T-cell (primary cell): Measurements from ENCODE around the gene PRKACA. TPM values are rescaled to one million over a fixed set of nuclear protein-coding genes. Genes with fewer than 3 reads are reported as not detected.
A peak's percentile ranks its signal among the peaks of the same experiment; 100 is the strongest.

Source experiments
- ATAC-seq, 4 experiments: fragments of 200-7000 bp in 3 of 4; fragments of 150-1000 bp in 1 of 4; cut with Tn5 transposase; replicated peaks in 1 of 4; 1 replicate in 3 of 4; 2 replicates in 1 of 4; pipeline ENCODE4 v1.10.0; 2021; ENCODE audit warnings: moderate library complexity in 3 of 4, mild to moderate bottlenecking in 2 of 4, moderate number of reproducible peaks in 1 of 4
- CTCF ChIA-PET, 2 donors: fragments of 300-600 bp; sonication (Branson Sonifier 250); formaldehyde crosslinking; loops; one replicate each; lab custom pipeline; 2022; ENCODE audit warnings: antibody characterized with exemption in 2 of 2; lab: Charles Lee
- POLR2A ChIA-PET, 2 donors: fragments of 300-600 bp; sonication (Branson Sonifier 250); formaldehyde crosslinking; loops; one replicate each; lab custom pipeline; 2022; ENCODE audit warnings: antibody characterized with exemption in 2 of 2; lab: Charles Lee
- DNase-seq, 35 experiments: peaks; one replicate each; pipeline versions ENCODE4 v3.0.0 to v3.0.0-alpha.2; 2013 to 2023
- H3K27ac ChIP-seq: one replicate; pipeline ENCODE4 v1.5.1; 2013; ENCODE audit warnings: low read length
- H3K27me3 ChIP-seq, 2 experiments: replicated peaks in 1 of 2; 1 replicate in 1 of 2; 2 replicates in 1 of 2; pipeline versions ENCODE4 v1.6.1 to v1.7.0; 2013; ENCODE audit warnings: low read length in 1 of 2, mixed read lengths in 1 of 2; ENCODE audit not compliant: control insufficient read depth in 2 of 2, insufficient read depth in 2 of 2; ENCODE audit errors: extremely low read depth in 1 of 2
- H3K36me3 ChIP-seq, 2 donors: 1 replicate in 1 of 2; 2 replicates in 1 of 2; pipeline versions ENCODE4 v1.6.1 to v1.7.0; 2013; ENCODE audit warnings: low read length in 1 of 2; ENCODE audit not compliant: control insufficient read depth in 2 of 2, insufficient read depth in 1 of 2; ENCODE audit errors: extremely low read depth in 1 of 2
- H3K4me1 ChIP-seq, 2 experiments: 1 replicate in 1 of 2; 2 replicates in 1 of 2; pipeline versions ENCODE4 v1.6.1 to v1.7.0; 2013; ENCODE audit warnings: low read length in 2 of 2, mixed read lengths in 1 of 2; ENCODE audit not compliant: insufficient read depth in 2 of 2, control insufficient read depth in 1 of 2; ENCODE audit errors: extremely low read depth in 1 of 2
- H3K4me3 ChIP-seq, 2 donors: 1 replicate in 1 of 2; 2 replicates in 1 of 2; pipeline versions ENCODE4 v1.5.1 to v1.7.0; 2013; ENCODE audit warnings: mild to moderate bottlenecking in 2 of 2, low read length in 1 of 2, moderate library complexity in 1 of 2; ENCODE audit not compliant: control insufficient read depth in 1 of 2; ENCODE audit errors: extremely low read depth in 1 of 2
- H3K9me3 ChIP-seq: 2 replicates; pipeline ENCODE4 v1.7.0; 2013
- H3K27ac Mint-ChIP-seq, 2 donors: one replicate each; pipeline ENCODE4 v1.8.0; 2020 to 2021; ENCODE audit warnings: mild to moderate bottlenecking in 2 of 2, mixed read lengths in 2 of 2
- H3K27me3 Mint-ChIP-seq, 2 donors: one replicate each; pipeline ENCODE4 v1.8.0; 2021 to 2022; ENCODE audit warnings: mixed read lengths in 2 of 2
- H3K36me3 Mint-ChIP-seq: one replicate; pipeline ENCODE4 v1.8.0; 2021; ENCODE audit warnings: mixed read lengths
- H3K4me1 Mint-ChIP-seq, 3 donors: one replicate each; pipeline ENCODE4 v1.8.0; 2020 to 2022; ENCODE audit warnings: mixed read lengths in 3 of 3, mild to moderate bottlenecking in 1 of 3
- H3K4me3 Mint-ChIP-seq, 3 donors: one replicate each; pipeline ENCODE4 v1.8.0; 2020 to 2022; ENCODE audit warnings: mild to moderate bottlenecking in 3 of 3, mixed read lengths in 3 of 3, moderate library complexity in 3 of 3
- H3K9me3 Mint-ChIP-seq, 3 donors: one replicate each; pipeline ENCODE4 v1.8.0; 2020 to 2022; ENCODE audit warnings: mixed read lengths in 3 of 3
- WGBS: methylation state at CpG from one replicate; pipeline ENCODE4 v1.1.5; 2013; ENCODE audit warnings: missing lambda C conversion rate; ENCODE audit not compliant: insufficient coverage; 5-methylcytosine and 5-hydroxymethylcytosine counted together
- total RNA-seq, 35 experiments: library from RNA in 6 of 35; stranded (reverse) in 6 of 35; fragments of 120-200 nt in 1 of 35; gene quantifications; one replicate each; pipeline versions ENCODE4 v1.2.1 to v1.2.4 and lab custom pipeline; 2013 to 2026

Gene PRKACA
- total RNA-seq, 5 donors from 2014 or later (not counting 1 experiment from before 2014, with no cell fraction given), result 43.0 to 53.5 (median 48.9) TPM

DNA sequence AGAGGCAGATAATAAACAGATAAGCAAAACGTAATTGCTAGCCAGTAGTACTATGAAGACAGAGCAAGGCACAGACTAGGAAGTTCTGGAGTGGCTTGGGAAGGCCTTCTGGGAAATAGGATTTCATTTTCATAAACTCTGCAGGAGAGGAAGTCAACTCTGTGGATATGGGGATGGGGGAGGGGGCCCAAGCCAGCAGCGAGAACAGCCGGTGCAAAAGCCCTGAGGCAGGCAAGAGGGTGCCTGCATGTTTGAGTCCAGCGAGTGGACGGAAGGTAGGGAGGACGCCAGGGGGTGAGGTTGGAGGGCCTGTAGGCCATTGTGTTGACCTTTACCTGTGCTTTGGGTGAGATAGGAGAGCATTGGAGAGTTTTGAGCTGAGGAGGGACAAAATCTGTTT lies 27.8 kb upstream of the PRKACA start:
- no peaks in the 10 kb centered on the region for H3K27me3 Mint-ChIP-seq

DNA sequence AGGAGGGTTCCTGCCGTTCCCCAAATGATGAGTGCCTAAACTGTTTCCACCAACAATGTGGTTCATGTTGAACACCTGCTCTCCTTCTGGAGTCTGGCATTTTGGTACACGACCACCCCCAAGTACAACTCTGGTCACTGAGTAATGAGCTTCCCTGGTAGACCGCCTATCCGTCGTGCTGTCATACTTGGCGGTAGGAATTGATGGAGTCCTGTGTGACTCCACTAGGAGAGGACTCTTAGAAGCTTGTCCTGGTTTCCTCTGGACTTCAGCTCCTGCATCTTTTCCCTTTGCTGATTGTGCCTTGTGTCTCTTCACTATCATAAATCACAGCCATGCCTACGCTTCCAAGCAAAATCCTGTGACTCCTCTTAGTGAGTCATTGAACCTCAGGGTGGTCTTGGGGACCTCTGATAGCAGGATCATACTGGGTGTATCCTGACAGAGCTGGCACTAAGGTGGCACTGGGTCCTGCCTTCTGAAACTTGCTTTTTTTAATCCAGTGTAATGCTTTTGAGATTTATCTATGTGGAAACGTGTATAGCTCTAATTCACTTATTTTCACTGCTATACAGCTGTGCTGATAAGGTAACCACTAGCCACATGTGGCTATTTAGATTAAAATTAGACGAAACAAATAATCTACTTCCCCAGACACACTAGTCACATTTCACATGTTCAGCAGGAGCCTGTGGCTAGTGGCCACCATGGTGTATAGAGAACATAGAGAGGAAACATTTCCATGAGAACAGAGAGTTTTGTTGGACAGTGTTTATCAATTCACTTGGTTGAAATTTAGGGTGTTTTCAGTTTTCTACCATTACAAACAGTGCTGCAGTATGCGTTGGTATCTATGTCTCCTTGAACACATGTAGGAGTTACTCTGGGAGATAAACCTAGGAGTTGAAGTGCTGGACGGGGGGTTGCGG lies 25.0 kb upstream of the PRKACA start:
- Mint-ChIP-seq H3K27ac (peak overlapping the region in 1 of 2 donors; percentile 69), H3K4me1 (peaks cover 38 to 44% (median 41%) of the 10 kb centered on the region in 3 donors), H3K4me3 (no peak overlapping the region), H3K36me3 (peaks cover 4% of the 10 kb centered on the region), H3K27me3 (no peaks in the 10 kb centered on the region), H3K9me3 (no peaks in the 10 kb centered on the region)
- Histone ChIP-seq H3K27ac (no peak overlapping the region), H3K9me3 (no peaks in the 10 kb centered on the region), H3K27me3 (no peaks in the 10 kb centered on the region), H3K36me3 (peaks cover 0 to 6% of the 10 kb centered on the region in 2 donors), H3K4me1 (peaks cover 10 to 22% of the 10 kb centered on the region in 2 experiments), H3K4me3 (no peak overlapping the region)
- no peak for DNase-seq
- no peak for ATAC-seq
- POLR2A ChIA-PET, result interaction anchor here in 1 of 2 donors (0.5 kb wide), 1 partner anchor 544 kb away, joined by 3 read pairs; no protein-coding TSS in a partner anchor
- CTCF ChIA-PET, result interaction anchor here in 1 of 2 donors (0.6 kb wide), 1 partner anchor 221 kb away, joined by 7 read pairs; no protein-coding TSS in a partner anchor
- WGBS, result 97% methylated on average over 6 of the region's 12 CpGs

More for the DNA sequence above, 27.8 kb upstream of the PRKACA start:
- Mint-ChIP-seq H3K9me3 (no peaks in the 10 kb centered on the region), H3K4me1 (peaks cover 48 to 58% (median 52%) of the 10 kb centered on the region in 3 donors), H3K36me3 (no peaks in the 10 kb centered on the region), H3K27ac (peak overlapping the region; percentile 36 to 72), H3K4me3 (no peak overlapping the region)
- ATAC-seq (no peak), DNase-seq (no peak)
- Histone ChIP-seq H3K27ac (no peak overlapping the region), H3K27me3 (no peaks in the 10 kb centered on the region), H3K9me3 (no peaks in the 10 kb centered on the region), H3K4me3 (no peak overlapping the region), H3K36me3 (no peaks in the 10 kb centered on the region), H3K4me1 (peaks cover 27 to 32% of the 10 kb centered on the region in 2 experiments)
- 85% methylated on average over 3 of the region's 6 CpGs for WGBS
- ChIA-PET POLR2A (interaction anchor here in 1 of 2 donors (0.5 kb wide), 1 partner anchor 14 kb away, joined by 5 read pairs; no protein-coding TSS in a partner anchor), CTCF (interaction anchor here in 1 of 2 donors (1.4 to 4.3 kb wide), 2 partner anchors 9 to 23 kb away, joined by 6 to 21 read pairs; partner anchors contain the start of gene ASF1B)

DNA sequence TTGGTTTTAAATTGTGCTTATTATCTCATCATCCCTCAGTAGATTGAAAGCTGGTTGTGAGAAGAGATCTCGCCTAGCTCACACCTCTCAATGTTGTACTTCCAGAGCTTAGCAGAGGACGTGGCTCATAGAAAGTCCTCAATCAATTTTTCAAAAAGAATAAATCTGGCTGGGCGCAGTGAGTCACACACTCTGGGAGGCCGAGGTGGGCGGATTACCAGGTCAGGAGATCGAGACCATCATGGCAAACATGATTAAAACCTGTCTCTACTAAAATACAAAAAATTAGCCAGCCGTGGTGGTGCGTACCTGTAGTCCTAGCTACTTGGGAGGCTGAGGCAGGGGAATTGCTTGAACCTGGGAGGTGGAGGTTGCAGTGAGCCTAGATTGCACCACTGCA lies 23.5 kb upstream of the PRKACA start:
- no peaks in the 10 kb centered on the region for H3K9me3 ChIP-seq
- peaks cover 10 to 28% of the 10 kb centered on the region in 2 experiments for H3K4me1 ChIP-seq
- CTCF ChIA-PET, result interaction anchor here in 1 of 2 donors (0.7 to 1.4 kb wide), 3 partner anchors 23 to 207 kb away, joined by 3 read pairs; no protein-coding TSS in a partner anchor
- Mint-ChIP-seq H3K27me3 (no peaks in the 10 kb centered on the region), H3K4me1 (peaks cover 30 to 45% (median 42%) of the 10 kb centered on the region in 3 donors), H3K36me3 (peaks cover 4% of the 10 kb centered on the region), H3K27ac (peak overlapping the region in 1 of 2 donors; percentile 69), H3K9me3 (no peaks in the 10 kb centered on the region), H3K4me3 (no peak overlapping the region)
- POLR2A ChIA-PET, result interaction anchor here in 1 of 2 donors (0.9 kb wide), 1 partner anchor 207 kb away, joined by 3 read pairs; no protein-coding TSS in a partner anchor
- no peak for DNase-seq
- ATAC-seq, result no peak
- peaks cover 0 to 6% of the 10 kb centered on the region in 2 donors for H3K36me3 ChIP-seq
- WGBS, result 80% methylated on average over 1 of the region's 8 CpGs
- H3K27ac ChIP-seq, result no peak overlapping the region
- H3K27me3 ChIP-seq, result no peaks in the 10 kb centered on the region
- no peak overlapping the region for H3K4me3 ChIP-seq

DNA sequence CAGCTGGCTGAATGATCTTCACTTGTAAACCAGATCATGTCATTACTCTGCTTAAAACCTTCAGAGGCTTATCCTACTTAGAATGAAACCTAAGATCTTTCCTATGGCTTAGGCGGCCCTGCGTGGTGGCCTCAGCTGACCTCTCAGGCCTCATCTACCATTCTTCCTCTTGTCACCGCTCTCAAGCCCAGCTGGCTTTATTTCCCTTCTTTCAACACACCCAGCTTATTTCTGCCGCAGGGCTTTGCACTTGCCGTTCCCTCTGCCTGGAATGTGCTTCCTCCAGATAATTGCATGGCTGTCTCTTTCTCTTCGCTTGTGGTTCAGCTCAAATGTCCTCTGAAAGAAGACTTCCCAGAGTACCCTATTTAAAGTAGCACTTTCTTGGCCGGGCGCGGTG lies 22.4 kb upstream of the PRKACA start:
- peak overlapping the region in 1 of 3 donors; percentile 9 for H3K4me3 Mint-ChIP-seq
- Histone ChIP-seq H3K36me3 (peaks cover 0 to 6% of the 10 kb centered on the region in 2 donors), H3K27ac (no peak overlapping the region), H3K27me3 (no peaks in the 10 kb centered on the region), H3K4me3 (no peak overlapping the region), H3K9me3 (no peaks in the 10 kb centered on the region), H3K4me1 (peaks cover 10 to 38% of the 10 kb centered on the region in 2 experiments)
- 97% methylated on average over 4 of the region's 9 CpGs for WGBS
- ATAC-seq (no peak), DNase-seq (no peak)
- H3K27me3 Mint-ChIP-seq, result no peaks in the 10 kb centered on the region
- ChIA-PET CTCF (interaction anchor here (0.5 to 1.4 kb wide), 6 partner anchors 14 to 365 kb away, joined by 3 to 6 read pairs (median 4); no protein-coding TSS in a partner anchor), POLR2A (interaction anchor here in 1 of 2 donors (0.5 kb wide), 1 partner anchor 217 kb away, joined by 5 read pairs; no protein-coding TSS in a partner anchor)
- no peaks in the 10 kb centered on the region for H3K9me3 Mint-ChIP-seq
- H3K36me3 Mint-ChIP-seq, result peaks cover 4% of the 10 kb centered on the region
- H3K4me1 Mint-ChIP-seq, result peaks cover 34 to 44% (median 43%) of the 10 kb centered on the region in 3 donors
- no peak overlapping the region for H3K27ac Mint-ChIP-seq

DNA sequence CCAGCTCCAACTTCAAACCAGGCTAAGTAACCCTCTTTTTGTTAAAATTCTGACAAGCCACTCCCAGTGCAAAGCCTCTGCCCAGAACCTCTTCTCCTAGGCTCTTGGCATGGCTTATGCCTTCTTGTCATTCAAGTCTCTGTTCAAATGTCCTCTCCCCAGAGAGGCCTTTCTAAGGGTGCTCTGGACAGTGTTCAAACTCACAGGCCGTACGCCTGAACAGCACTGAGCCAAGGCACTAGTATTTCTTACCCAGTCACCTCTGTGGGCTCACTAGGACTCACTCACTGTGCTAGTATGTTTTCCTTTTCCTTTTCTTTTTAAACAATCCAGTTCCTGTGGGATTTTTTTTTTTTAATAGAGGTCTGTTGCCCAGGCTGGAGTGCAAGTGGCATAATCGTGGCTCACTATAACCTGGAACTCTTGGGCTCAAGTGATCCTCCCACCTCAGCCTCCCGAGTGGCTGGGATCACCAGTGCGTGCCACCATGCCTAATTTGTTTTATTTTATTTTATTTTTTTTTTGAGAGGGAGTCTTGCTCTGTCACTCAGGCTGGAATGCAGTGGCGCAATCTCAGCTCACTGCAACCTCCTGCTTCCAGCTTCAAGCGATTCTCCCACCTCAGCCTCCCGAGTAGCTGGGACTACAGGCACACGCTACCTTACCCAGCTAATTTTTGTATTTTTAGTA lies 21.2 kb upstream of the PRKACA start:
- H3K4me3 ChIP-seq, result no peak overlapping the region
- POLR2A ChIA-PET, result no interaction called here

More for the DNA sequence above, 21.2 kb upstream of the PRKACA start:
- H3K36me3 ChIP-seq, result peaks cover 0 to 6% of the 10 kb centered on the region in 2 donors
- Mint-ChIP-seq H3K36me3 (peaks cover 4% of the 10 kb centered on the region), H3K4me1 (peaks cover 34 to 45% (median 43%) of the 10 kb centered on the region in 3 donors), H3K4me3 (peak overlapping the region; percentile 50 to 68 (median 64)), H3K27me3 (no peaks in the 10 kb centered on the region), H3K9me3 (no peaks in the 10 kb centered on the region), H3K27ac (peak overlapping the region; percentile 71 to 80)
- WGBS, result 83% methylated on average over 1 of the region's 9 CpGs
- H3K27me3 ChIP-seq, result no peaks in the 10 kb centered on the region
- H3K9me3 ChIP-seq, result no peaks in the 10 kb centered on the region
- peak overlapping the region; percentile 7 for H3K27ac ChIP-seq
- H3K4me1 ChIP-seq, result peaks cover 10 to 38% of the 10 kb centered on the region in 2 experiments
- CTCF ChIA-PET, result interaction anchor here in 1 of 2 donors (0.6 to 1.3 kb wide), 3 partner anchors 11 to 106 kb away, joined by 3 to 4 read pairs (median 3); no protein-coding TSS in a partner anchor
- DNase-seq (no peak), ATAC-seq (no peak)
